T-helper 1 cell treated with Interleukin-12 subunit alpha and Interleukin-12 subunit beta and Interleukin-4 antibody, amounts not matched to agents 30 μg/mL and 1 μg/mL, for 36 hours (primary cell): ENCODE data around the gene RPS6KA5.

ENCODE experiments used
- H3K27ac Mint-ChIP-seq: one replicate; pipeline ENCODE4 v1.8.0; 2021; ENCODE audit warnings: mild to moderate bottlenecking, mixed read lengths
- H3K27me3 Mint-ChIP-seq: one replicate; pipeline ENCODE4 v1.8.0; 2021; ENCODE audit warnings: low read depth, mixed read lengths
- H3K36me3 Mint-ChIP-seq: one replicate; pipeline ENCODE4 v1.8.0; 2021; ENCODE audit warnings: low read depth, mixed read lengths
- H3K4me1 Mint-ChIP-seq: one replicate; pipeline ENCODE4 v1.8.0; 2021; ENCODE audit warnings: low read depth, mixed read lengths
- H3K4me3 Mint-ChIP-seq: one replicate; pipeline ENCODE4 v1.8.0; 2021; ENCODE audit warnings: mild to moderate bottlenecking, moderate library complexity, mixed read lengths
- H3K9me3 Mint-ChIP-seq: one replicate; pipeline ENCODE4 v1.8.0; 2021; ENCODE audit warnings: mixed read lengths

Gene RPS6KA5

DNA sequence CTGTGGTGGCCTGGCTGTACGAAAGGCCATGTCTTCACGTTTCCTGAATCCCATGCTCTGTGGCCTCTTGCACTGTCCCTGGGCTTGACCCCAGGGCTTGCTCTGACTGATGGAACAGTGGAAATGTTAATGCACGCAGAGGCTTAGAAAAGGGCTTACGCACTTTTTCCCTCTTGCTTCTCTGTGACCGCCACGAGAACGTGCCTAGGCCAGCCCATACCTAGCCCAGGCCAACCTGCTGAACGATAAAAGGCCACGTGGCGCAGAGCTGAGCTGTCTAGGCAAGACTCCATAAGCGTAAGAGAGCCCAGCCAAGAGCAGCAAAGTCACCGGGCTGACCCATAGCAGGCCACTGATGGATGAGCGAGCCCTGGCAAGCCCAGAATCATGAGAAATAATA lies 262.5 kb downstream of the RPS6KA5 start:
- Mint-ChIP-seq H3K4me3 (no peak overlapping the region), H3K36me3 (no peaks in the 10 kb centered on the region), H3K9me3 (no peaks in the 10 kb centered on the region), H3K27me3 (no peaks in the 10 kb centered on the region), H3K27ac (no peak overlapping the region), H3K4me1 (peaks cover 5% of the 10 kb centered on the region)
